ENCODE data around the gene MACIR.

Gene MACIR

GRCh38 chr5:103247118-103247517 lies 11.4 kb upstream of the MACIR start:
- no peak for DNase-seq

DNA sequence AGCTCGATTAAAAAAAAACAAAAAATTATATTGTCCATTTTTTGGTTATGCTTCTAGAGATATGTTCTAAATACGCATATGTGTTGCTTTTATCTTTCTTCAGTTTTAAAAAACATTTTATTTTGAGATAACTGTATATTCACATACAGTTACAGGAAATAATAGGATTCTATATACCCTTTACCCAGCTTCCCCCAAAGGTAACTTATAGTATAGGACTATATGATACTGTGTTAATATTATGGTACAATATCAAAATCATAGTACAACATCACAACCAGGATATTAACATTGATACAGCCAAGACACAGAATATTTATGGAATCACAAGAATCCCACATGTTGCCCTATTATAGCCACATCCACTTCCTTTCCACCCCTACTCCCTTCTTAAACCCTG lies 9.5 kb upstream of the MACIR start:
- DNase-seq: no peak

GRCh38 chr5:103254921-103255320 lies 3.6 kb upstream of the MACIR start:
- no peak for DNase-seq

DNA sequence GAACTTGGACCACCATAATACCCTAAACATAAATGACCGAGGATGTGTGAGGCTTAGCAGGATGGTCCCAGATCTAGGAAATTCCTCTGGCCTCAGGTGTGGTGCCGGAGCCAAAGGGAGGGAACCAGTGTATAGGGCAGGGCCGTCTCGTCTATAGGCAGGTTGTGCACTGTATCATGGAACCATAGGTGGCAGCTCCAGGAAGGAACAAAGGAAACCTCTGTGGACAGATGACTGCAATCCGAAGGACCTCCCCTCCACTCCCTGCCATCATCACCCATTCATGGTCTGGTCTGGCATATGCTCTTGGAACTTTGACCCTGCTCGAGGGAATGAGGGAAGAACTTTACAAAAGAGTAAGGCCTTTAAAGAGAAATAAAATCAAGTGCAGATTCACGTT lies 2.9 kb upstream of the MACIR start:
- no peak for DNase-seq

GRCh38 chr5:103256178-103256577 lies 2.4 kb upstream of the MACIR start:
- DNase-seq: no peak

DNA sequence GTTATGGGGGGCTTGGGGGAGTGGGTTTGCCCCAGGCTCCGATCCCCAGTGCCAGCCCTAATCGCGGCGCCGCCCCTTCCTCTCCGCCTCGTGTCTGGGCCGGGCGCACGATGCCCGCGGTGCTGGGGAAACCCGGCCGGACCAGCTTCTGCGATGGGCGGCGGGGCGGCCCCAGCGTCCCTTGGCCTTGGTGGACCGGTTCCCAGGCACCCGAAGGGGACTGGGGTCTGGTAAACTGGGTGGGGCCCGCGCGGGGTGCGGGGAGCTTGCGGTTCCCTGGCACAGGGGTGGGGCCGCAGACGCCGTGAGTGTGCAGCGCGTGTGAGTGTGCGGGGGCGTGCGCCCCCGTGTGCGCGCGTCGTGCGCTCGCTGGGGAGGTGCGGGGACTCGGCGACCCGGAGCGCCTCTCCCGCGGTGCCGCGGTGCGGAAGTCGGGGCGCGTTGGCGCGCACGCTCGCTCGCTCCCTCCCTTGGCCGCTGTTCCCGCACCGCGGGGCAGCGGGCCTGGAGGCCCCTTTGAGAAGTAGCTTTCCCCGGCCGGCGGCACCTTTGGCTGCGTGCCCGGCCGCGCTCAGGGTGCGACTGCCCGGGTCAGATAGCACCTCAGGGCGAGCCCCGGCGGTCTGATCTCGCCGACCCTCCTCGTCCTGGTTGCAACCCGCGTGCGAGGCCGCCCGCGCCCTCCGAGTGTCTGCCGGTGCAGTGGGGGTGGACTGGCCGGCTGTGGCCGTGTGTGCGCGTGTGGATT lies 568 bp downstream of the MACIR start:
- DNase-seq: peak; percentile 67

DNA sequence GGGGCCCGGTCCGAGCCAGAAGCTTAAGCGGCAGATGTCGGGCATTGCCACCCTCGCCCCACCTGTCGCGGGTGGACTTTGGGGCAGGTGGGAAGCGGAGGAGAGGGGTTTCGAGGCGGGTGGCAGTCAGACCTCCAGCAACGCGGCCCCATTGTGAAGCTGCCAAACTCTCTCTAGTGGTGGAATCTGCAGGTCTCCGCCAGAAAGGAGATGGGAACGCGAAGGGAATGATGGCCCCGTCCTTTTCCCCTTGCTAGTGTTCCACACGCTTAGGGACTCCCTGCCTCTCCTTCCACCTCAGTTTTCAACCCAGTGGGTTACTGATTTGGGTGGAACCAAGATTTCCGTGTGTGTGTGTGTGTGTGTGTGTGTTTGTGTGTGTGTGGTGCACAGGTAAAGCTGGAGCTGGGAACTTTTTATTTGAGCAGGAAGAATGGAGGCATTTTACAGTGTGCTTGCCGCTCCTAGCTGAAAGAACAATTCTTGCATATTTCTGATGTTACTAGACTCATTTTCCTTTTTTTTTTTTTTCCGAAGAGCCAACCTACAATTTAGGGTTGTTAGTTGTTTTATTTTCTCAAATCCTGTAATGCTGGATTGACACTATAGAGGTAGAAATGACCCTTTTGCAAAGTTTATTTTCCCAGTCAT lies 1.3 kb downstream of the MACIR start:
- no peak for DNase-seq

DNA sequence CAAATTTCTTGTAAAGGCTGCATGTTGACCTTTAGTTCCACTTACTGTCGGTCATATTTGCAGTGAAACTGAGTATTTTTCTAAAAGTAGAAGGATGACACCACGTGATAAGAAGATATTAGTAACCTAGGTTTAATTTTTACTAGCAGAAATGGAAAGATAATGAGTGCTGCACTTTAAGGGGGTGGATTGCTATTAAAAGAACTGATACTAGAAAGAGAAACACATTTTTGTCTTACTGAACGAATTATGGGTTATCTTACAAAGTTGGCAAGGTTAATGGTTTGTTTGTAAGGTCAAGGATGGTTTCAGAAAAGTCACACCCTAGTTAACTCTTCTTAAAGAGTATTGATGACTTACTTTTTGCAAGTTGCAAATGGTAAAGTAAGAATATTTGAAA lies 2.4 kb downstream of the MACIR start:
- DNase-seq: no peak

- no peak for DNase-seq
These were observed 3.9 kb downstream of the MACIR start for GRCh38 chr5:103262422-103262871.

DNA sequence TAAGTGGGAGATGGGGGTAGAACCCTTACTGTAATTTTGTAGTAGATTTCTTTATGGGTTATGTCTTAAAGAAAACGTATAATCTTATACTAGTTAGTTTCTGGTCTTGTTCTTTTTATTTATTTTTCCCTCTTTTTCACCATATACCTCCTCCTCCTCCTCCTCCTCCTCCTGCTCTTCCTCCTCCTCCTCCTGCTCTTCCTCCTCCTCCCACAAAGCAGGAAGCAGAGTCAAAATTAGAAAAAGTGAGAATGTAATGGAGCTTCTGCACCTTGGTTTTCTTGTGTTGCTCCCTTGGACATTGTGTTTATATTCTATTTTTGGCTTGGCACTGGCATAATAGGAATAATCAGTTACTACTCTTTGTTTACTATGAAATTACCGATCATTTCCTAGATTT lies 4.5 kb downstream of the MACIR start:
- no peak for DNase-seq

GRCh38 chr5:103264508-103264907 lies 5.9 kb downstream of the MACIR start:
- no peak for DNase-seq

DNA sequence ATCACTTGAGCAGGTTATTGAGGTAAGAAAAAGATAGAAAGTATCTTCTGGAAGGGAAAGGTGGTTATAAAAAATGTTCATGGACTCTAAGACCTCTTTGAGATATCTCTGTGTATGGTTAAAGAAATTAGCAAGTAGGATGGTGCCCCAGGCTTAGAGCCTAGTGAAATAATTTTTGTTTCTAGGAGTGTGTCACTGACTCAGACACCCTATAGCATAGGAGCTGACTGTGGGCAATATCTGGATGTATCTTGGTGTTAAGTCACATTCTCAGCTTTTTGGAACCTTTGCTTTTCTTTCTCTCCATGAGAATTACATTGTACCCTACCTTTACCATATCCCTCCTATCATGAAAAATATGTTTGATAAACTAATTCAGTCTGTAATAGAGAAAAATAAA lies 12.0 kb downstream of the MACIR start:
- DNase-seq: no peak

DNA sequence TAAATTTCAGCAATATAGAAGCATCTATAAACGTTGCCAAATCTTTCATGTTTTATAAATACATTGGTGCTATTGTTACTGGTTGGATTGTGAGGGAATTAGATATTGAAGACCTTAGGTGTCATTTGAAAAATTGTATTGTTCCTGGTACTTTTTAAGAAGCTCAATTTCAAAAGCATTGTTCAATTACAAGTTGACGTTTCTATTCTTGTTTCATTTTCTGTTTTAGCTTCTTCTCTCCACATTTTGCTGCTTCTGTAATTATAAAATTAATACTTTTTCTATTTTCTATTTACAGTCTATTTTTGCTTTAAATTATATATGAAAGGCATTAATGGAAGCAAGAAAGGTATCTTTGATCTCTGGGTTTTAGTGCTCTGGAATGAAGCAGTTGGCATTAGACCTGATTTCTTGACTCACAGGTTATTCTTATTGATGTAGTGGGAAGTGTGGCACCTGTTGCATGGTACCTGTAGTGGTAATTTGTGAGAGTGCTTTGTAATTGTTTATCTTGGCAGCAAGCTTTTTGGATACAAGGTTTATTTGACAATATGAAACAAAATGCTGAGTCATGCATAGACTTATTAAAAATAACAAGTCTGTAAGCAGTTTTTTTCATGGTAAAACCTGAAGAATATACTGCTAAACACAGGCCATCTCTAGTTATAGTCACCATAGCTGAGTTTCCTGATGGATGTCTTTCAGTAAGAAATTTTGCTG lies 13.2 kb downstream of the MACIR start:
- DNase-seq: no peak

- DNase-seq: no peak
These were observed 13.8 kb downstream of the MACIR start for GRCh38 chr5:103272377-103272776.

DNA sequence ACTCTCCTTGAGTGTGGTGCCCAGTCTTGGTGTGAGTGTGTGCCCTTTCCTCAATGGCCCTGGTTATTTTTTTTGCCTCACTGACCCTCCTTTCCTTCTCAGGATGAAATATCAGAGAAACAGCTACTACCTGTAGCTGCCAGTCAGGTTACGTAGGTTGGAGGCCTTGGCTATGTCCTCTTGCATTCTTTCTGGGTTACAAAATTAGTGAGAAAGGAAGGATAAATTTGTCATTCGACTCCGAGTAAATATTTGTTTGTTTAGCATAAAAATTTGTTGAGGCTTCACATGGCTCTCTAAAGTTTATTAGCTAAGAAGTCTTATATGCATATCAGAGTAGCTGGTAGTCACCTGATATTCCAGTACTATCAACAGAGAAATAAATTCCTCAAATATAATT lies 15.4 kb downstream of the MACIR start:
- DNase-seq: no peak

DNA sequence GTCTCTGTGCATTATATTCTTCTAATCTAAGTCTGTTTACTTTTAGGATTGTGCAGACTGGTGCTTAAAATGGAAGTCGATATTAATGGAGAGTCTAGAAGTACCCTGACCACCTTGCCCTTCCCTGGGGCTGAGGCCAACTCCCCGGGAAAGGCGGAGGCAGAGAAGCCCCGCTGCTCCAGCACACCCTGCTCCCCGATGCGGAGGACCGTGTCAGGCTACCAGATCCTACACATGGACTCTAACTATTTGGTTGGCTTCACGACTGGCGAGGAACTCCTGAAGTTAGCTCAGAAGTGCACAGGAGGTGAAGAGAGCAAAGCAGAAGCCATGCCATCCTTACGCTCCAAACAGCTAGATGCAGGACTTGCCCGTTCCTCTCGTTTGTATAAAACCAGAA lies 17.3 kb downstream of the MACIR start:
- no peak for DNase-seq

- no peak for DNase-seq
These were observed 22.4 kb downstream of the MACIR start for GRCh38 chr5:103280967-103281366.

- no peak for DNase-seq
These were observed 24.6 kb downstream of the MACIR start for GRCh38 chr5:103283120-103283519.

DNA sequence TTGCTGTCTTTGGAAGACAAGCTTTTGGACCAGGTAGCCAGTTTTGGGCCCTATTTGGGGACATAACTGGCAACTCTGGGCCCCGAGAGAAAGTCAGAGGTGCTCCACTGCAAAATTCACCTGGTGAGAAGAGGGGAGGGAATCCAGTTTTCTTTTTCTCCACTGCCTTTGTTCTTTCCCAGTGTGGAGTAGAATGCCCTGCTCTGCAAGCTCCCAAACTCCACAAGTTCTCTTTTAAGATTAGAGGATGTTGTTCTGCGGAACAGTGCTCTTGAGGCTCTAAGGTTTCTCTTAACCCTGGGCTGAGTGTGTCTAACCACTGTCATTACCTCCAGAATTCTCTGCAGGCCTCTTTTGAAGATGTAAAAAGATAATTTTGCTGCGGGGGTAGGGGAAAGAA lies 25.3 kb downstream of the MACIR start:
- DNase-seq: no peak

DNA sequence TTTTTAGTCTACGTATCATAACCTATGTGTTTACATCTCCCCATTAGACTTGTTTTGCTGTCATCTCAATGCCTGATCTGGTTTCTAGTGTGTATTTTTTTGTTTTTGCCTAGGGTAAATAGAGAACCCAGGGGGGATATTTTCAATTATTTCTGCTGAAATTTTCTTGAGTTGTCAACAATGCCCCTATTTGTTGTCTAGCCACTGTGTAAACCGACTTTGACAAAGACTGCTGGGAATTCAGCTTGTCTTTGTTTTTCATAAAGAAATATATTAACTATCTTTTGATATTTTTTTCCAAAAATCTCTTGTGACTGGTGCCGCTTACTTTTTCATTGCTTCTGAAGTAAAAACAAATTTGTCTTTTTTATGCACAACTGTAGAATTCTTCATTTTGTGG lies 28.1 kb downstream of the MACIR start:
- DNase-seq: no peak

DNA sequence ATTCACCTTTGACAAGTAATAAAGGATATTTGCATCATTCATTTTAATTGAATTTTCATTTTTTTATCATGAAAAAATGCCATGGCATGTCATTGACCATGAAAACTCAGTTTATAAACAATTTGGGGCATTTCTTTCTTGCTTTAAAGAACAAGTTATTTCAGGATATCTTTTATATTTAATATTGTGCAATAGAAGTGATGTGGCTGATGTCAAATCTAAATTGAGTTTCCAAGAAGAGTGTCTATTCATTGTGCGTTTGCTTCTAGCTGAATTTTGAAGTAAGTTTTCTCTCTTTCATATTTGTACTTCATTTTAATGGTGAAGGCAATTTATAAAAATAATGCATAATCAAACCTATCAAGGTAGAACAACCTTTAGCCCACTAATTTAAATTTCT lies 30.5 kb downstream of the MACIR start:
- no peak for DNase-seq

DNA sequence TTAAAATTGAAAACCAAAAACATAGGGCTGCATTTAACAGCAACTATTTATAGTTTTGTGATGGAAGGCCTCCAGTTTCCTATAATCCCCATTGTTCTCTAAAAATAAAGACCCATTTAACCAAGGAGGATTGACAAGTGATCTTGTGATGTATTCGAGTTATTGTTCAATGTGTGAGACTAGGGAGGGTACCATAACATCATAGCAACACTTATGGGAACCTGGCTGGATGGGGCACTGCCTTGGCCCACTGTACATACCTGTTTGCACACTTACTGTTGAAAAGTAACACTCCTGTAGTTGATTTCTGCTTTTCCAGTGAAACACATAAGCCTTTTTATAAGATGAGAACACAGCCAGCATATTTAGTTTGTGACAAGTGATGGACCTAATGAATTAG lies 32.3 kb downstream of the MACIR start:
- DNase-seq: no peak

DNA sequence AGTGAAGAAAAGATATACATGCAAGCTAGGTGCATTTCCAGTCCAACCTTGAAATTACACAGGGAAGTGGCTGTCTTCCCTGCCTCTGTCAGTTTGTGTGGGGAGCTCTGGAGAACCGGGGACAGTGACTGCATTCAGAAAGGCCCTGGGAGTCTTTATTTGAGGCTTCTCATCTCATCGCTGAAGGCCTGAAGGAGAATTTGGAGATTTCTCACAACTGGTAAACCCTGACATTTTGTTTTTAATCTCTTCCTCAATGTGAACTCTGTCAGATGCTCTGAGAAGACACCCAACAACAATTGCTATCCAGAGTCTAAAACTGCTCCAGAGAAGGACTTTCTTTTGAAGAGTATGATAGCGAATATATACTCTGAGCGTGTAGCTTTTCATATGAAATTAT lies 33.0 kb downstream of the MACIR start:
- DNase-seq: no peak

DNA sequence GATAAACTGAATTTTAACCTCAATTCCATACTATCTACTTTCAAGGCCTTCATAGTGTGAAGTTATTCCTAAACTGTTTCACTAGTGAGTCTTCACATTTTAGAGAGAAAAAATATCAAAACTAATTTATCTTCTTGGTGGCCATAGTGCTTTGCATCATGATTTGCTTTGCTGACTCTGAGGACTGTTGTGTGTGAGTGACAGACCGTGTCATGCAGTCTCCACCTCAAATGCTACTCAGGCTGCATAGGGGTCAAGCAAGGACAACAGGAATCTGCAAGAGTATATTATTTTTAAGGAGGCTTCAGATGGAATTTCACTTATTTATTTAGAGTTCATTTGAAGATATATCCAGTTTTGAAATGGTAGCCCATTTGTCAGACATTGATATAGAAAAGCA lies 34.5 kb downstream of the MACIR start:
- DNase-seq: no peak

Measured in activated CD4-positive, alpha-beta T cell treated with anti-CD3 and anti-CD28 coated beads for 48 hours (primary cell).